Progenitor cell of endocrine pancreas (in vitro differentiated cells): ENCODE measurements around the gene NRG2. TPM values are rescaled to one million over a fixed set of nuclear protein-coding genes. Genes with fewer than 3 reads are reported as not detected.
A peak's percentile ranks its signal among the peaks of the same experiment; 100 is the strongest.

Experiments used
- DNase-seq: peaks from one replicate; pipeline ENCODE4 v3.0.0; 2021; ENCODE audit warnings: low spot score; ENCODE audit not compliant: unreplicated experiment
- H3K27ac Mint-ChIP-seq: 2 replicates; pipeline ENCODE4 v1.8.0; 2021; ENCODE audit warnings: mild to moderate bottlenecking, moderate library complexity, mixed read lengths
- H3K27me3 Mint-ChIP-seq: 2 replicates; pipeline ENCODE4 v1.8.0; 2021; ENCODE audit warnings: mixed read lengths
- H3K36me3 Mint-ChIP-seq: 2 replicates; pipeline ENCODE4 v1.8.0; 2022; ENCODE audit warnings: mixed read lengths; ENCODE audit not compliant: insufficient read depth
- H3K4me1 Mint-ChIP-seq: 2 replicates; pipeline ENCODE4 v1.8.0; 2021; ENCODE audit warnings: low read depth, mixed read lengths
- H3K4me3 Mint-ChIP-seq: 2 replicates; pipeline ENCODE4 v1.8.0; 2021; ENCODE audit warnings: low read depth, mild to moderate bottlenecking, moderate library complexity, mixed read lengths
- H3K9me3 Mint-ChIP-seq: 2 replicates; pipeline ENCODE4 v1.8.0; 2021; ENCODE audit warnings: low read depth, mixed read lengths
- total RNA-seq: library from RNA; stranded (reverse); gene quantifications from 2 replicates; pipeline ENCODE4 v1.2.1, GENCODE V29; 2021
- TF ChIP-seq, protein P1 (sequence below): fragments of 200-600 bp; sonication (generic); IDR thresholded peaks from one replicate; pipeline ENCODE4 v1.5.0; 2021; ENCODE audit warnings: antibody characterized with exemption, mild to moderate bottlenecking; ENCODE audit not compliant: unreplicated experiment

NRG2 gene
- total RNA-seq, 1 donor from 2014 or later, result 5.5 TPM

DNA sequence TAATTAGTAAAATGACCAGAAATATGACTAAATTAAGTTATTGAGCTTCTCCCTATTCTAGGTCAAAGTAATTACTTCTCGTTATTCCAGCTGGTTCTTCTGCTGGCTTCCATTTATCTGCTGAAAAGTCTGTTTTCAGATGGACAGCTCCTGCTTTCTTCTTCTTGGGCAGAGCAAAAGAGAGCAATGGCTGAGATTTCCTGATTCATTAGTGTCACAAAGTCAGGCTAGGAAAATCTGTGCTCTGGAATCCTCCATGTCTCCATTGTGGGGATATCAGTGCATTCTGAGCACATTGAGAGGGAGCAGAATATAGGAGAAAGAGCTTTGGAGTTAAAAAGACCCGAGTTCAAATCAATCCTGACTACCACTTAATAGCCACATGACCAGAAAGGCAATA is 33.7 kb upstream of the NRG2 start:
- H3K4me1 Mint-ChIP-seq, result no peaks in the 10 kb centered on the region
- H3K9me3 Mint-ChIP-seq, result no peaks in the 10 kb centered on the region
- no peak for DNase-seq
- H3K27me3 Mint-ChIP-seq, result peaks cover 45% of the 10 kb centered on the region
- H3K4me3 Mint-ChIP-seq, result no peak overlapping the region
- no peak overlapping the region for H3K27ac Mint-ChIP-seq
- TF ChIP-seq, protein P1, sequence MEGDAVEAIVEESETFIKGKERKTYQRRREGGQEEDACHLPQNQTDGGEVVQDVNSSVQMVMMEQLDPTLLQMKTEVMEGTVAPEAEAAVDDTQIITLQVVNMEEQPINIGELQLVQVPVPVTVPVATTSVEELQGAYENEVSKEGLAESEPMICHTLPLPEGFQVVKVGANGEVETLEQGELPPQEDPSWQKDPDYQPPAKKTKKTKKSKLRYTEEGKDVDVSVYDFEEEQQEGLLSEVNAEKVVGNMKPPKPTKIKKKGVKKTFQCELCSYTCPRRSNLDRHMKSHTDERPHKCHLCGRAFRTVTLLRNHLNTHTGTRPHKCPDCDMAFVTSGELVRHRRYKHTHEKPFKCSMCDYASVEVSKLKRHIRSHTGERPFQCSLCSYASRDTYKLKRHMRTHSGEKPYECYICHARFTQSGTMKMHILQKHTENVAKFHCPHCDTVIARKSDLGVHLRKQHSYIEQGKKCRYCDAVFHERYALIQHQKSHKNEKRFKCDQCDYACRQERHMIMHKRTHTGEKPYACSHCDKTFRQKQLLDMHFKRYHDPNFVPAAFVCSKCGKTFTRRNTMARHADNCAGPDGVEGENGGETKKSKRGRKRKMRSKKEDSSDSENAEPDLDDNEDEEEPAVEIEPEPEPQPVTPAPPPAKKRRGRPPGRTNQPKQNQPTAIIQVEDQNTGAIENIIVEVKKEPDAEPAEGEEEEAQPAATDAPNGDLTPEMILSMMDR, result no peak
- no peaks in the 10 kb centered on the region for H3K36me3 Mint-ChIP-seq

DNA sequence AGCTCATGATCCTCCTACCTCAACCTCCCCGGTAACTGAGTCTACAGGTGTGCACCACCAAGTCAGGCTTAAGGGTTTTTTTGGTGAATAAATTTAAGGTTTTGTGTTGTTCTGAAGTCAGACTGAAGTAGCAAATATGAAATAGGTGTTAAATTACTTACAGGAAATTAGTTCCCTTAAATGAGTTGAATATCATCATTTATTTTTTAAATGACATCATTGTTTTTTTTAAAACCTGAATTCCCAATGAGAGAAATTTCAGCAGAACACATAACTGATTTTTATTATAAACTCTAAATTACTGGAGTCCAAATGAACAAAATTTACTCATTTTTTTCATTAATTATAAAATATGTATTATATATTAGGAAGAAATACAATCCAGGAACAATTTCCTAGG is 33.0 kb upstream of the NRG2 start:
- H3K36me3 Mint-ChIP-seq, result no peaks in the 10 kb centered on the region
- no peak overlapping the region for H3K4me3 Mint-ChIP-seq
- H3K9me3 Mint-ChIP-seq, result no peaks in the 10 kb centered on the region
- TF ChIP-seq, protein P1, result no peak
- H3K27me3 Mint-ChIP-seq, result peaks cover 49% of the 10 kb centered on the region
- no peaks in the 10 kb centered on the region for H3K4me1 Mint-ChIP-seq
- no peak overlapping the region for H3K27ac Mint-ChIP-seq
- no peak for DNase-seq

DNA sequence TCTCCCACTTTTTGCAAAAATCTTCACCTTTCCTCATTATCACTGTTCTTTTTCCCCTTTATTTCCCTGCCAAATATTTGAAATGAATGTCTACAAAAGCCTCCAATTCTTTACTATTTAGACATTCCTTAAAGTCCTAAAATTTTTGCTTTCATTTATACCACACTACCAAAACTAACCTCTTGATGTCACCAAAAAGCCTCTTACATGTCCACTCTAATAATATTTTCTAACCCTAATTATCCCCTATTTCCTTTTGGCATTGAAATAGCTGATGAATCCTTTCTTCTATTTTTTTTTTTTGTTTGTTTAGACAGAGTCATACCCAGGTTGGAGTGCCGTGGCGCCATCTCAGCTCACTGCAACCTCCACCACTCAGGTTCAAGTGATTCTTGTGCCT is 32.3 kb upstream of the NRG2 start:
- Mint-ChIP-seq H3K4me1 (no peaks in the 10 kb centered on the region), H3K36me3 (no peaks in the 10 kb centered on the region), H3K9me3 (no peaks in the 10 kb centered on the region), H3K4me3 (no peak overlapping the region), H3K27me3 (peaks cover 48% of the 10 kb centered on the region), H3K27ac (no peak overlapping the region)
- TF ChIP-seq, protein P1, result no peak
- no peak for DNase-seq

DNA sequence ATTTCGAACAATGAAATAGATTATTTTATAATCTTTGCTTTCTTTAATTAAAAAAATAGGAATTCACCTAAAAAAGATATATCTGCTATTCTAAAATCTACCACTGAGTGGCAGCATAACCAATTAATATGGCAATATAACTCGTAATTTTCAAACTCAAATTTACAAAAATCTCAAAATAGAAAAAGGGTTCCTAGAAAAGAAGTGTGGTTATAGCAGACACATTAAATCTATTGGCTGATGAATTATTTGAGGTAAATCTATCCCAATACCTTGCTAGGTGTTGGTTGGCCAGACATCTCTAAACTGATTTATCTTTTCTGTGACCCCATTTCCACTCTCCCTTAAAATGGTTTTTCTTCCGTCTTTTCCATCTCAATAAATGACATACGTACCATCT is 30.2 kb upstream of the NRG2 start:
- TF ChIP-seq, protein P1, result peak; percentile 77
- no peak overlapping the region for H3K27ac Mint-ChIP-seq
- H3K36me3 Mint-ChIP-seq, result no peaks in the 10 kb centered on the region
- no peak overlapping the region for H3K4me3 Mint-ChIP-seq
- peaks cover 60% of the 10 kb centered on the region for H3K27me3 Mint-ChIP-seq
- no peaks in the 10 kb centered on the region for H3K9me3 Mint-ChIP-seq
- no peak for DNase-seq
- no peaks in the 10 kb centered on the region for H3K4me1 Mint-ChIP-seq

DNA sequence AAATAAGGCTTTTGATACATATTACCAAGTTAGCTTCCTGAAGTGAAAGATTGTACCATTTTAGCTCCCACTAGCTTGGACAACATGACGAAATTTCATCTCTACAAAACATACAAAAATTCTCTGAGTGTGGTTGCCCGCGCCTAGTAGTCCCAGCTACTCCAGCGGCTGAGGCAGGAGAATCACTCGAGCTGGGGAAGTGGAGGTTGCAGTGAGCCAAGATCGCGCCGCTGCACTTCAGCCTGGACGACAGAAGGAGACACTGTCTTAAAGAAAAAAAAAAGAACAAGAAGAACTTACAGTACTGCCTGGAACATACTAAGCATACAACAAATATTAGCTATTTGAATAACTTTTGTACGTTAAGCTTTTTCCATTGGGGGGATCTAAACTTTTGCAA is 29.7 kb upstream of the NRG2 start:
- TF ChIP-seq, protein P1, result no peak
- no peak for DNase-seq
- no peak overlapping the region for H3K27ac Mint-ChIP-seq
- no peaks in the 10 kb centered on the region for H3K36me3 Mint-ChIP-seq
- H3K27me3 Mint-ChIP-seq, result peaks cover 65% of the 10 kb centered on the region
- no peaks in the 10 kb centered on the region for H3K4me1 Mint-ChIP-seq
- H3K4me3 Mint-ChIP-seq, result no peak overlapping the region
- no peaks in the 10 kb centered on the region for H3K9me3 Mint-ChIP-seq
